GM06990 (cell line): ENCODE results near the gene CPNE4.

ENCODE experiments used
- DNase-seq: peaks from one replicate; pipeline ENCODE4 v3.0.0-alpha.2; 2011; ENCODE audit not compliant: insufficient read length; ENCODE audit errors: extremely low read depth
- H3K27me3 ChIP-seq: replicated peaks from 2 replicates; pipeline ENCODE4 v1.6.0; 2011; ENCODE audit warnings: low read length; ENCODE audit not compliant: control insufficient read depth, insufficient read depth
- H3K36me3 ChIP-seq: 2 replicates; pipeline ENCODE4 v1.5.1; 2011; ENCODE audit warnings: low read length; ENCODE audit not compliant: control insufficient read depth, insufficient read depth
- H3K4me3 ChIP-seq: replicated peaks from 2 replicates; pipeline ENCODE4 v1.5.1; 2011; ENCODE audit warnings: low read depth, mild to moderate bottlenecking, control low read depth, low read length
- TF ChIP-seq, protein P1 (sequence below): IDR thresholded peaks from 2 replicates; pipeline ENCODE4 v1.5.1; 2011; ENCODE audit warnings: low read length, control low read depth, mild to moderate bottlenecking, inconsistent platforms; ENCODE audit not compliant: insufficient read depth, poor library complexity, severe bottlenecking

Gene CPNE4

DNA sequence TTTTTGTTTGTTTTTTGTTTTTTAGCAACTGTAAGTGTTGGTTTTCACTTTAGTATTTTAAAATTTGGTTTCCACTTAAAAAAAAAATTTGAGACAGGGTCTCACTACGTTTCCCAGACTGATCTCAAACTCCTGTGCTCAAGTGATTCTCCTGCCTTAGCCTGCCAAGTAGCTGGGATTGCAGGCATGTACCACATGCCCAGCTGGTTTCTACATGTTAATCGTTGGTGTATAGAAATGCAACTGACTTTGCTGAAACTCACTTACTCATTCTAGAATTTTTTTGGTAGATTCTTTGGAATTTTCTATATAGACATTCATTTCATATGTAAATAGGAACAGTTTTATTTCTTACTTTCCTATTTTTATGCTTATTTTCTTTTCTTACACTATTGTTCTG is 287.3 kb downstream of the CPNE4 start:
- Histone ChIP-seq H3K27me3 (no peaks in the 10 kb centered on the region), H3K4me3 (no peak overlapping the region)
- TF ChIP-seq, protein P1, sequence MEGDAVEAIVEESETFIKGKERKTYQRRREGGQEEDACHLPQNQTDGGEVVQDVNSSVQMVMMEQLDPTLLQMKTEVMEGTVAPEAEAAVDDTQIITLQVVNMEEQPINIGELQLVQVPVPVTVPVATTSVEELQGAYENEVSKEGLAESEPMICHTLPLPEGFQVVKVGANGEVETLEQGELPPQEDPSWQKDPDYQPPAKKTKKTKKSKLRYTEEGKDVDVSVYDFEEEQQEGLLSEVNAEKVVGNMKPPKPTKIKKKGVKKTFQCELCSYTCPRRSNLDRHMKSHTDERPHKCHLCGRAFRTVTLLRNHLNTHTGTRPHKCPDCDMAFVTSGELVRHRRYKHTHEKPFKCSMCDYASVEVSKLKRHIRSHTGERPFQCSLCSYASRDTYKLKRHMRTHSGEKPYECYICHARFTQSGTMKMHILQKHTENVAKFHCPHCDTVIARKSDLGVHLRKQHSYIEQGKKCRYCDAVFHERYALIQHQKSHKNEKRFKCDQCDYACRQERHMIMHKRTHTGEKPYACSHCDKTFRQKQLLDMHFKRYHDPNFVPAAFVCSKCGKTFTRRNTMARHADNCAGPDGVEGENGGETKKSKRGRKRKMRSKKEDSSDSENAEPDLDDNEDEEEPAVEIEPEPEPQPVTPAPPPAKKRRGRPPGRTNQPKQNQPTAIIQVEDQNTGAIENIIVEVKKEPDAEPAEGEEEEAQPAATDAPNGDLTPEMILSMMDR: no peak

DNA sequence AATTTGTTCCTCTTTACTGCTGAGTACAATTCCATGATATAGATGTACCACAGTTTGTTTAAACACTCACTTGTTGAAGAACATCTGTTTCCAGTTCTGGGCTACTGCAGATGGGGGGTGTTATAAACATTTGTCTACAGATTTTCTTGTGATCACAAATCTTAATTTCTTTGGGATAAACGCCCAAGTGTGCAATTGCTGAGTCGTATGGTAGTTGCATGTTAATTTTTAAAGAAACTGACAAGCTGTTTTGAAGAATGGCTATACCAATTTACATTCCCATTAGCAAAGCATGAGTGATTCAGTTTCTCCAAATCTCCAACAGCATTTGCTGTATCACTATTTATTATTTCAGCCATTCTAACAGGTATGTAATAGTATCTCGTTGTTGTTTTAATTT is 290.0 kb downstream of the CPNE4 start:
- DNase-seq: no peak
- Histone ChIP-seq H3K27me3 (no peaks in the 10 kb centered on the region), H3K4me3 (no peak overlapping the region), H3K36me3 (no peaks in the 10 kb centered on the region)
- TF ChIP-seq, protein P1: no peak

More for the DNA sequence above, 287.3 kb downstream of the CPNE4 start:
- DNase-seq: no peak
- H3K36me3 ChIP-seq: no peaks in the 10 kb centered on the region

DNA sequence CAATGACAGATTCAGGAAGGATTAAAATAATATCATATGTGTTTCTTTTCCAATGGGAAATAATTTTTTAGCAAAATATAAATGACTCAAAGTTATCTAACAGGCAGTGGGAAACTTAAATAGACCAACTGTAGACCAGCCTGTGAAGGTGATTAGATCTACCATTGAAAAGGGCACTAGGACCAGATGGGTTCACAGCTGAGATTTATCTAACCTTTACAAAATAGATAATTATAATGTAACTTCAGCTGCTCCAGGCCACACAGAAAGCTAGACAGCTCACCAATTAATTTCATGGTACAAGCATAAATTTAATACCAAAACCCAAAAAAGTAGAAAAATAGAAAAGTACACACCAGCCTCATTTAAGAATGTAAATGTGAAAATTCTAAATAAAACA is 291.7 kb downstream of the CPNE4 start:
- no peak for DNase-seq
- Histone ChIP-seq H3K36me3 (no peaks in the 10 kb centered on the region), H3K27me3 (no peaks in the 10 kb centered on the region), H3K4me3 (no peak overlapping the region)
- TF ChIP-seq, protein P1: no peak

DNA sequence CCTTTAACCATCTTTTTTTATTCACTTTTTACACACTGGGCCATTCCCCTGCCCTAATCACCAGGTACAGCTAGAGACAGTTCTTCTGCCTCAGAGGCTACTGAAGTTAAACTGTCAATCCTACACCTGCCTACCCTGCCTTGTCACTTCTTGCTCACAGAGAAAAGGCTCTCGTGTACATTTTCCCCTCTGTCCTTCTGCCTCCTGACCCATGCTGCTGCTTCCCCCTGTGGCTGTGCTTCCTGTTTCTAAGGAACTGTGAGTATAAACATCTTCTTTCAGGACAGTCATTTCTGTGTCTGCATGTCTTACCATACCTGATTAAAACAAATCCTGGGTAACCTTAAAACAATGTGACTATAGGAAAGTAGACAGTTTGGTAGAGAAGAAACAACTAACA is 295.6 kb downstream of the CPNE4 start:
- TF ChIP-seq, protein P1: no peak
- DNase-seq: no peak
- no peaks in the 10 kb centered on the region for H3K27me3 ChIP-seq
- H3K36me3 ChIP-seq: no peaks in the 10 kb centered on the region
- no peak overlapping the region for H3K4me3 ChIP-seq

DNA sequence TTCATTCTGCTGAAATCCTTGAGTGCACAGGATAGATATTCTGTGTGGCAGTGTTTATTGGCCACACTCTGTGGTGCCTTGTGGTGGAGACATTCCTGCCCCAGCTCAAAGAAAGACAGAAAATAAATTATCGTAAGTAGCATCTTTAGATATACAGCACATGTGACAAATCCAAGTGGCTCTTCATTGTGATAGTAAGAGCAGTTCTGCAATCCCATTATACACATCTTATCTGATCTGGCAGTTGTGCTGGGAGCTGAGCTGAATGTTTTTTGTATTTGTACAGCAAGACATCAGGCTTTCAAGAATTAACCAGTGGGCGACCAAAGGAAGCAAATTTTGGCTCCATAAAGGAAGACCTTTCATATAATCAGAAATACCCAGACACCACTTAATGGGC is 296.7 kb downstream of the CPNE4 start:
- no peak overlapping the region for H3K4me3 ChIP-seq
- no peak for DNase-seq
- TF ChIP-seq, protein P1: no peak
- H3K27me3 ChIP-seq: no peaks in the 10 kb centered on the region
- no peaks in the 10 kb centered on the region for H3K36me3 ChIP-seq

DNA sequence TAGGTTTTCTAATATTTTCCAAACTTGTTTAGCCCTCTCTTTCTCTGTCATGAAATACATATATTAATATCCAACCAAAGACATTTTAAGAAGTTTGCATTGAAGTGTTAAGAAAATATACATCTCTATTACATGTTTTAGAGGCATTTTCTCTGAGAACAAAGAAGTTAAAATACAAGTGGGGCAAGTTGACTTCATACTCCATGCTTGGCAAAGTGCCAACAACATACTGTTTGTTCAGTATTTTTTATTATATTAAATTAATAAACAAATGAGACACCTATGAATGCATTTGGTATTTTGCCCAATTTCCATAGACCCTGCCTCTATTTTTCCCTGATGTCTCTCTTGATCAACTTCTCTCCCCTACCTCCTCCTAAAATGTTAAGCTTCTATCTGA is 299.3 kb downstream of the CPNE4 start:
- no peak for DNase-seq
- TF ChIP-seq, protein P1: no peak

More for the DNA sequence above, 299.3 kb downstream of the CPNE4 start:
- no peaks in the 10 kb centered on the region for H3K27me3 ChIP-seq
- no peaks in the 10 kb centered on the region for H3K36me3 ChIP-seq
- H3K4me3 ChIP-seq: no peak overlapping the region
